ENCODE measurements around the gene SLC29A2.

Gene SLC29A2

GRCh38 chr11:66347425-66348276 is 23.9 kb downstream of the SLC29A2 start, which contains the start of gene B4GAT1:
Gene B4GAT1, minus strand, starts transcription at chr11:66347629. Its CDS starts 84 bp downstream, at chr11:66347545.
- DNase-seq (ENCODE audit: low read depth in 2 of 2): peak; percentile 85

DNA sequence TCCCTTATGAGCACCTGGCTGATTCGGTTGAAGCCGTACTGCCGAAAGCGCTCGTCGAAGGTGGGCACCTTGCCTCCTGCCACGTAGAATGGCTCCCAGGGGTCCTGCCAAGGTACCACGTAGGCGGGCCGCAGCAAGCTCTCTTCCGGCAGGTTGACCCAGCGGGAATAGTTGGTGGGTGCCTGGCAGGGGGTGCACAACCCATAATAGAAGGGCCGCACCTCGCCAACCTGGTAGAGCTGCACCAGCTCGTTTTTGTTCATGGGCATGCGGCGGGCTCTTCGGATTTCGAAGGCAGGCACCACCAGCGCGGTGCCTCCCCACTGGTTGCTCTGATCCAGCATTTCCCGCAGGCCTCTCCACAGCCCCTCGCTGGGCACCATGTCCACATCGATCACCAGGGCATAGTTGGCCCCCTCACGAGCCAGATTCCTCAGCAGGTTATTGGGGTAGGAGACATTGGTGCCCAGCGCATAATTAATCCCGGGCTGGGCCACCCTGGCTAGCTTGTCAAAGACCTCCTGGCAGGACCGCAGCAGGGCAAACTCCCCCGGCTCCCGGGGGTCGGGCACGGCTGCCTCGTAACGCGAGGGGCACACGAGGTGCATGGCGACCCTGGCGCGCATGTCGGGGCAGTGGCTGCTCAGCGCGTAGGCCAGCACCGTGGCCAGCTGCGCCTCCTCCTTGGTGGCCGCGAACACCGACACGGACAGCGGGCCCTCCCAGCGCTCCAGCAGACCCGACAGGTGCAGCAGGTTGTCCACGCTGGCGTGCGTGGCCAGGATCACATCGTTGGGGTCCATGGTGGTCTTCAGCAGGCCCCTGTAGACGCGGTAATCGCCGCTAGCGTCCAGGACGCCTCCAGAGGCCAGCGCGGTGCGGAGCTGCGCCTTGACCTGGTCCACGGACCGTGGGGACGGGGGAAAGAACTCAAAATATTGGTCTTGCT is 24.8 kb downstream of the SLC29A2 start:
- no peak for DNase-seq (ENCODE audit: low read depth in 2 of 2)

GRCh38 chr11:66345316-66345649 is 26.3 kb downstream of the SLC29A2 start:
- no peak for DNase-seq (ENCODE audit: low read depth in 2 of 2)

- DNase-seq (ENCODE audit: low read depth in 2 of 2): peak; percentile 82 to 87
Observed at GRCh38 chr11:66344550-66345315, 26.8 kb downstream of the SLC29A2 start, which contains the start of gene BRMS1. Gene BRMS1, minus strand, starts transcription at chr11:66345104. Its CDS starts 2,870 bp downstream, at chr11:66342234.

GRCh38 chr11:66343176-66343575 is 28.4 kb downstream of the SLC29A2 start:
- no peak for DNase-seq (ENCODE audit: low read depth in 2 of 2)

- no peak for DNase-seq (ENCODE audit: low read depth in 2 of 2)
Observed at GRCh38 chr11:66341502-66342126, 29.9 kb downstream of the SLC29A2 start.

DNA sequence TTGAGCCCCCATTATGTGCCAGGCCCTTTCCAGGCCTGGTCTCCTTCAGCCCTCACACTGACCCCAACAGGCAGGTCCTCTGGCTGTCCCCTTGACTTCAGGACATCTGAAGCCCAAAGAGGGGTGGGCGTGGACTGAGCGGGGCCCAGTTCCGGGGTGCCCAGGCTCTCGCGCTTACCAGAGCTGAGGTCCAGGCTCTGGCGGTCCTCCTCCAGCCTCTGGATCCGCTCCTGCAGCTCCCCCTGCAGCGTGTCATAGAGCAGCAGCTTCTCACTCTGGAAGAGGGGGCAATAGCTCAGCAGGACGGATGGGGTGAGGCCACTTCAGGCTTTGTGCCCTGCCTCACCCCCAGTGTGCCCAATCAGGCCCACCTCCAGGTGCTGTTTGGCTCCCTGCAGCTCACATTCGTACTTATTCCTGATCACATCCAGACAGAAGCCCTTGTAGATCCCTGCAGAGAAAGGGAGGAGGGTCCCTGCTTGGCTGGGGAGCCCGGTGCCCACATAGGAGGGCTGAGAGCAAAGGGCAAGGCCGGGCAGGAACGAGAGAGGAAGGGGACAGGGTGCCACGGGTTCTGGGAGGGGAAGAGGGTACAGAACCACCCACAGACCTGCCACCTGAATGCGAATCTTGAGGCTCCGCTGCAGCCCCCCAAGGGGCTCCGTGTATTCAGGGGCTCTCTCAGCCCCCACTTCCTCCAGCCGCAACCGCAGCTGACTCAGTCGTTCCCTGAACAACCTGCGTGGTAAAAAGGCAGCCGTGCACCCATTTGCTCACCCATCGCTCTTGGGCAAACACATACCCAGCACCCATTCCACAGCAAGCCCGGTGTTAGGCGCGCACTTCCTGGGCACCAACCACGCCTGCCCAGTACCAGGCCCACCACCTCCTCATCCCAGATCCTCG is 30.7 kb downstream of the SLC29A2 start:
- no peak for DNase-seq (ENCODE audit: low read depth in 2 of 2)

GRCh38 chr11:66339686-66340483 is 31.7 kb downstream of the SLC29A2 start:
- DNase-seq (ENCODE audit: low read depth in 2 of 2): no peak

DNA sequence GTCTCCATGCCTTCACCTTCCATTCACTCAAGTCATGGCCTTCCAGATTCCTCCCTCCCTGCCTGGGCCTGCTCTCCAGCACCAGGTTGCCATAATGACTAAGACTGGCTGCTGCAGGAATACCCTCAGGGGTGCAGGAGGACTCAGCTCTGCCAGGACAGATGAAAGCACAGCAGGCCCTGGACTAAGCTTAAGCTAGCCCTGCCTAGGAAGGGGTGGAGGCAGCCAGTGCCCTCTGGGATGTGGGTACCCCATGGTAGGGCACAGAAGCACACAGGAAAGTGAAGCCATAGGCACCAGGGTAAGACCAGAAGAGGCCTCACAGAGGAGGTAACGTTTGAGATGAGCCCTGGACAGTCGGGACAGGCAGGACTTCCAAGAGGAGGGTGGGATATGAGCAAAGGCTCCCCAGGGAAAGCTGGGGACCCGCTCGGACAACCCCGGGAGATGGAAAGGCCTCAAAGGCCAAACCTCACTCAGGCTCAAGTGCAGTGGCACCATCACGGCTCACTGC is 32.3 kb downstream of the SLC29A2 start:
- no peak for DNase-seq (ENCODE audit: low read depth in 2 of 2)

DNA sequence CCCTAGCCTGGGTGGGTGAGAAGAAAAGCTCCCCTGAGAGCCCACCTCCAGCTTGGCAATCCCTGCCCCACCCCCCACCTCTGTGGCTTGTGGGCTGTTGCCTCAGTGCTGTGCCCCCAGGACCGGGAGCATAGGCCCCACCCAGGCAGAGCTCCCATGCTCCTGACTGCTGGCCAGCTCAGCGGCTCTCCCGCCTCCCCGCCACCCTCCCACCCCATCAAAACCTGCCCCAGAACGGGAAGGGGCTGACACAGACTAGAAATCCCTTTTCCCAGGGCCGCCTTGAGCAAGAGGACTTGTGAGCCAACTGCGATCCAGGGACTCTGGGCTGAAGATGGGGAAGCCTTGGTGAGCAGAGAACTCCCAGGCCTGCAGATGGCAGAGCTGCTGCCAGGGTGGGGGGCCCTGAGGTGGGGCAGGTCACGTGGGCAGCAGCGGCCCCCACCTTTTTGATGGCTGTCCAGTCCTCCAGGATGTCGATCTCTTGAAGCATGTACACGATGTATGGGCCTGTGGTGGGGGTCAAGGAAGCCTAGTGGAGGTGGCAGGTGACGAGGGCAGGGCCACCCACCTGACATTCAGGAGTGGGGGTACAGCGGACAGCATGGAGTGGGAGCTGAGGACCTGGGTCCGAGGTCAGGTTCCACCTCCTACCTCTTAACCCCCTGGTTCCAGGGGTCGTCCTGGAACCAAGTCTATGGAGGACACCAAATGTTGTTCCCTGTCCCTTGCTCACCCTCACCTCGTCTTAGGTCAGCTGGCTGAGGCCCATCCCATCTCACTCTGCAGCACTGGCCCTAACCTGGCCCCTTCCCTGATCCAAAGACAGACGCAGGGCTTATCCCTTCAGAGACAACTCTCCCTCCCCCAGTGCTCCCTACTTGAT is 33.0 kb downstream of the SLC29A2 start:
- DNase-seq (ENCODE audit: low read depth in 2 of 2): no peak

DNA sequence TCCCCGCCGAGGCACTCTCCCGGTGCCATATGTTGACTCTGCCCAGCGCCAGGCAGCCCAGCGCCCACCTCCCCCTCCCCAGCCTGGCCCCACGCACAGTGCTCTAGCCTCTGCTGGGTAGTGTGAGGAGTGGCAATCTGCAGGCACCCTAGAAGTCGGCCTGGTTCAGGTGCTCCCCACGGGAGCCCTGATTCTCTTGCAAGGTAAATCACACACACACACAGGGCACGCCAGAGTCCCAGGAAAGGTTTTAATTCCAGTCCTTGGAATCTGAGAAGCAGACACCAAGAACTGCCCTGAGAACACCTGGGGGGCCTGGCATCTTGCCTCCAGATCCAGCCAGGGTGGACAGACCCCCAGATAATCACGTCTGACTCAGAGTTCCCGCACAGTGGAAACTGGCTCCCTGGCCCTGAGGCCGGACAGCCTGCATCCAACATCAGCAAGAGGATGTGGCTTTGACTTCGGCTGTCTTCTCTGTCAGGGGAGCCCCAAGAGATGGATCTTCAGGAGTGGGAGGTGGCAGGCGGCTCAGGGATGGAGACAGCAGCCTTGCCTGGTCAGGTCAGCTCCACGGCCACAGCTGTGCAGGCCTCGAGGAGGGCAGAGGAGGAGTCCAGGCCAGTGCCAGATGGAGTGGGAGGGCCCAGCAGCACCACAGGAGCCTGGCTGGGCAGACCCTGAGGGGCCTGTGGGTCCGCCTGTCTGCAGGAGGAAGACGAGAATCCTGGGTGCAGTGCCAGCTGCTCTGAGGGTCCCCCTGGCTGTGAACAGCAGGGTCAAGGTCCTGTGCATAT is 34.3 kb downstream of the SLC29A2 start:
- no peak for DNase-seq (ENCODE audit: low read depth in 2 of 2)

DNA sequence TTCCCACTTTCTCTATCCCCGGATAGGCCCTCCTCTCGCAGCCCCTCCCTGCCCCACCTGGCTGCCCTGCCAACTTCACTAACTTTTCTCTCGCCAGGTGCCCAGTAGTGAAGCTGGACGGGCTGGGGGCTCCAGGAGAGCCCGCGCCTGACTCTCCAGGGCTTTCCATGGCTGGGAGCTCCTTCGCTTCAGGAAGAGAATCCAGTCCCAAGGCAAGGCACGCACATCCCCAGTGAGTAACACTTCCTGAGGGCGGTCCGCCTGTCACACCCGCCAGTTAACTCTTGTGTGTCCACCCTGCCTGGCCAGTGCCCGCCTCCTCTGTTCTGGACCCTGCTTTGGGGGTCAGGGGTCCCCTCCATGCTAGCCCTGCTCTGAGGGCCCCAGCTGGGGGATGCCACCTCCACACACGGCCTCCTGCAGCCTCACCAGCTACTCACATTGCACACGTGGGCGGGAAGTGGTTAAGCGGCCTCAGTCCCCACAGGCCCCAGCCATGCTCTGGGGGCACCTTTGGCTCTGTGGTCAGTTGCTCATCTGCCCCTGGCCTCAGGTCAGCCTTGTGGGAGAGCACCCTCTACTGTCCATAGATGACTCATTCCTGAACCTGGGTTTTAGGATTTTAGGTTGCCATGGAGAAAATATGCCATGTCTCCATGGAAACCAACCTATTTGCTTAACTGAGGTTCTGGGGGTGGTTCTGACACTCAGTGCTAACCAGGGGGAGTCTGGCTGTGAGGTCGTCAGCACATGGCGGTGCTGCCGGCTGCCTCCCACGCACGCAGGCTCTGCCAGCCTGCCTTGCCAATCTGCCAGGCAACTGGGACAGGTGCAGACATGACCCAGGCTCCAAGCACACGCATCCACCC is 35.1 kb downstream of the SLC29A2 start, which contains the start of gene RIN1:
Gene RIN1 (minus strand): TSS at position 201 of the 869 bp plus-strand sequence. CDS start 32 bp downstream, at position 169.
- DNase-seq (ENCODE audit: low read depth in 2 of 2): peak; percentile 36 to 47

GRCh38 chr11:66335531-66336233 is 35.9 kb downstream of the SLC29A2 start:
- DNase-seq (ENCODE audit: low read depth in 2 of 2): no peak

DNA sequence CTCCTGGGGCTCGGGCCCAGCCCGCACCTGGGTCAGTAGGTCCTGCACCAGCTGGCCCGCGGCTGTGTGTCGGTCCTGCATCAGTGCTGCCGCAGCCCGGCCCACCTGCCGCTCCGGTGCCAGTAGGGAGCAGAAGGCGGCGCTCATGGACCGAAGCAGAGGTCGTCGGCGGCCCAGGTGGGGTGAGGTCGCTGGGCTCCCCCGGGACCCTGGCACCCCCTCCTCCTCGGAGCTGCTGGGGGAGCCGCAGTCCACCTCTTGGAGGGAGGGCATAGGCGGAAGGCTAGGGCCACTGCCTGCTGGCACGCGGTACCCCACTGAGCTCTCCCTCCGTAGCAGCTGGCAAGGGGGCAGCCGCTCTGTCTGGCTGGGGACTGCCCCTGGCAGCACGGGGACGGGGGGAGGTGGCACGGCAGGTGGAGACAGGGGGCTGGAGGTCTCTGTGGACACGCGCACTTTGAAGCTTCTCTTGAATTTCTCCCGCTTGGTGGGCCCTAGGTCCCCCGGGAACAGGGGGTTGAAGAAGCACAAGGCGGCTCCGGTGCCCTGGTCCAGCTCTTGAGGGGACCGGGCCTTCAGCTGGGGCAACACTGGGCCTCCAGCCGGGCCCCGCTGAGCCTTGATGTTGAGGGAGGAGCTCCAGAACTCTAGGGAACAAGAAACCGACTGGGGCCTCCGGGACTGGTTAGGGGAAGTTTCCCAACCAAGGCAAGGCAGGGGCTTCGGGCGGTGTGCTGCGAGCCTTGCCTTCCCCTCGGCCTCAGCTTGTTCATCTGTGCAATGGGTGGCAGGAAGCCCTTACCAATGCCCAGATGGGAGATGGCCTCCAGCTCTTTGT is 36.7 kb downstream of the SLC29A2 start:
- DNase-seq (ENCODE audit: low read depth in 2 of 2): no peak

Measured in fibroblast of skin of left biceps (primary cell).